Measurements from ENCODE around the gene SEC14L3. TPM values are rescaled to one million over a fixed set of nuclear protein-coding genes. Genes with fewer than 3 reads are reported as not detected.

SEC14L3 gene
- polyA plus RNA-seq, 1 of the 3 experiments (the other 2 are of a cell fraction), result not detected

DNA sequence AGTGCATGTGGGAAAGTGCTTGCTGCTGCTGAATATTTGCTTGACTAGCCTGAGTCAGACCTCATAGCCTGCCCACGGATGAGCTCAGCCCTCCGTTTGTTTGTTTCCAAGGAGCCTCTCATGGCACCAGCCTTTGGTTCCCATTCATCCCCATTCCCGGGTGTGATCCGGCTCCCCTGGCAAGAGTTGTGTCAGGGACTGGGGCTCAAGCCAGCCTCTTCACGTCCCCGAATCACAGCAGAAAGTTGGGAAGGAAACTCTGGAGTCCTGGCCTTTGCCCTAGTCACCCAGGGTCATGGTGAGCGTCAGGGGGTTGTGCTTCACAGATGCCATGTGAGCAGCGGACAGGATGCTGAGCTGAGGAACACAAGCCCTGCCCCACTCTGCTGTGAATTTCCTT, 13.8 kb downstream of the SEC14L3 start (continued):
- TF ChIP-seq YY1 (IDR thresholded peaks at IDR 0.05; ENCODE audit: low read depth) (no peak), POLR2AphosphoS5 (IDR thresholded peaks at IDR 0.05; ENCODE audit: low read depth, low read length) (no peak), TAF1 (IDR thresholded peaks at IDR 0.05; ENCODE audit: borderline replicate concordance, low read depth, low read length) (no peak), SMC3 (IDR thresholded peaks at IDR 0.05; ENCODE audit: low read depth, low read length) (no peak), MEF2A (IDR thresholded peaks at IDR 0.05; ENCODE audit: borderline replicate concordance, low read depth) (no peak), FOXM1 (IDR thresholded peaks at IDR 0.05; ENCODE audit: low read depth) (no peak)
- TF ChIP-seq, protein P1, sequence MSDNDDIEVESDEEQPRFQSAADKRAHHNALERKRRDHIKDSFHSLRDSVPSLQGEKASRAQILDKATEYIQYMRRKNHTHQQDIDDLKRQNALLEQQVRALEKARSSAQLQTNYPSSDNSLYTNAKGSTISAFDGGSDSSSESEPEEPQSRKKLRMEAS (IDR thresholded peaks at IDR 0.05; ENCODE audit: low read depth), result no peak
- TF ChIP-seq, protein P2, sequence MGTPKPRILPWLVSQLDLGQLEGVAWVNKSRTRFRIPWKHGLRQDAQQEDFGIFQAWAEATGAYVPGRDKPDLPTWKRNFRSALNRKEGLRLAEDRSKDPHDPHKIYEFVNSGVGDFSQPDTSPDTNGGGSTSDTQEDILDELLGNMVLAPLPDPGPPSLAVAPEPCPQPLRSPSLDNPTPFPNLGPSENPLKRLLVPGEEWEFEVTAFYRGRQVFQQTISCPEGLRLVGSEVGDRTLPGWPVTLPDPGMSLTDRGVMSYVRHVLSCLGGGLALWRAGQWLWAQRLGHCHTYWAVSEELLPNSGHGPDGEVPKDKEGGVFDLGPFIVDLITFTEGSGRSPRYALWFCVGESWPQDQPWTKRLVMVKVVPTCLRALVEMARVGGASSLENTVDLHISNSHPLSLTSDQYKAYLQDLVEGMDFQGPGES (IDR thresholded peaks at IDR 0.05; ENCODE audit: low read depth, low read length), result no peak

DNA sequence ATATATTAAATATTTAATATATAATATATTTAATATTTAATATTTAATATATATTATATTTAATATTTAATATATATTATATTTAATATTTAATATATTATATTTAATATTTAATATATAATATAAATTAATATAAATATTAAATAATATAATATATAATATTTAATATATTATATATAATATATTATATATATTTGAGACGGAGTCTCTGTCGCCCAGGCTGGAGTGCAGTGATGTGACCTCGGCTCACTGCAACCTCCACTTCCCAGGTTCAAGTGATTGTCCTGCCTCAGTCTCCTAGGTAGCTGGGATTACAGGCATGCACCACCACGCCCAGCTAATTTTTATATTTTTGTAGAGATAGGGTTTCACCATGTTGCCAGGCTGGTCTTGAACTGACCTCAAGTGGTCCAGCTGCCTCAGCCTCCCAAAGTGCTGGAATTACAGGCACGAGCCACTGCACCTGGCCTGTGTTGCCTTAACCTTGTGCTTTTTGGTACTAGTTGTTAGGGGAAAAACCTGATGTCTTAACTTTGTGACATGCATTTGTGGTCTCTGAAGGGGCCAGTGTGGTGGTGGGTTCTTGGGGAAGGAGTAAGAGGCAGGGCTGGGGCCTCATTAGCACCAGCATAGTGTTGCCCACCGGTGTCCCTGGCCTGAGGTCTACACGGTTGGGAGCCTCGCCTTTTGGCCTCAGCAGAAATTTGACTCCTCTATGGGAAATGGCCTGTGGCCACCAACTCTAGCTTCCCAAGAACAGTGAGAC, 16.6 kb downstream of the SEC14L3 start:
- CTCF ChIA-PET, result interaction anchor here (1.5 kb wide), 1 partner anchor 11 kb away, joined by 4 read pairs; no protein-coding TSS in a partner anchor
- 80% methylated on average over 5 of the region's 8 CpGs for WGBS (ENCODE audit: low lambda C conversion rate)

More for the DNA sequence above, 16.6 kb downstream of the SEC14L3 start:
- Histone ChIP-seq H3K36me3 (replicated peaks in 1 of 2; ENCODE audit: control insufficient read depth in 1 of 2, insufficient read depth in 2 of 2, low read length in 1 of 2) (no peaks in the 10 kb centered on the region), H3K9me3 (no peaks in the 10 kb centered on the region), H3K9me2 (no peaks in the 10 kb centered on the region), H3K79me2 (ENCODE audit: insufficient read depth) (no peaks in the 10 kb centered on the region), H3F3A (replicated peaks; ENCODE audit: insufficient read depth) (no peaks in the 10 kb centered on the region), H3K4me1 (ENCODE audit: control insufficient read depth in 1 of 2, insufficient read depth in 2 of 2, low read depth in 1 of 2, low read length in 1 of 2) (no peaks in the 10 kb centered on the region), H2AFZ (ENCODE audit: low read depth) (no peak overlapping the region), H4K20me1 (ENCODE audit: insufficient read depth) (no peaks in the 10 kb centered on the region), H3K4me3 (ENCODE audit: low read depth in 2 of 2, low read length in 1 of 2) (no peak overlapping the region), H3K27me3 (ENCODE audit: insufficient read depth) (no peaks in the 10 kb centered on the region), H3K4me2 (no peak overlapping the region), H3K27ac (ENCODE audit: low read depth in 2 of 2, low read length in 1 of 2) (no peak overlapping the region), H3K9ac (no peak overlapping the region)
- TF ChIP-seq FOSL2 (IDR thresholded peaks at IDR 0.05; ENCODE audit: borderline replicate concordance, low read depth) (no peak), MXI1 (IDR thresholded peaks at IDR 0.05; ENCODE audit: low read depth, low read length) (no peak), RCOR1 (IDR thresholded peaks at IDR 0.05; ENCODE audit: low read length) (no peak), RAD21 (IDR thresholded peaks at IDR 0.05; ENCODE audit: low read length) (no peak), RXRA (IDR thresholded peaks at IDR 0.05; ENCODE audit: borderline replicate concordance, low read depth) (no peak), RFX5 (IDR thresholded peaks at IDR 0.05; ENCODE audit: low read length) (no peak), TCF12 (IDR thresholded peaks at IDR 0.05) (no peak), NRF1 (IDR thresholded peaks at IDR 0.05; ENCODE audit: low read depth, low read length) (no peak), YY1 (IDR thresholded peaks at IDR 0.05; ENCODE audit: low read depth) (no peak), TAF1 (IDR thresholded peaks at IDR 0.05; ENCODE audit: borderline replicate concordance, low read depth, low read length) (no peak), CHD2 (IDR thresholded peaks at IDR 0.05; ENCODE audit: low read length, partially characterized antibody) (no peak), FOXJ3 (CRISPR knock-in tag; IDR thresholded peaks at IDR 0.05) (no peak), EP300 (IDR thresholded peaks at IDR 0.05; ENCODE audit: borderline replicate concordance in 1 of 2, low read depth in 1 of 2, low read length in 1 of 2) (no peak), GABPA (IDR thresholded peaks at IDR 0.05; ENCODE audit: low read depth) (no peak)
- TF ChIP-seq, protein P3, sequence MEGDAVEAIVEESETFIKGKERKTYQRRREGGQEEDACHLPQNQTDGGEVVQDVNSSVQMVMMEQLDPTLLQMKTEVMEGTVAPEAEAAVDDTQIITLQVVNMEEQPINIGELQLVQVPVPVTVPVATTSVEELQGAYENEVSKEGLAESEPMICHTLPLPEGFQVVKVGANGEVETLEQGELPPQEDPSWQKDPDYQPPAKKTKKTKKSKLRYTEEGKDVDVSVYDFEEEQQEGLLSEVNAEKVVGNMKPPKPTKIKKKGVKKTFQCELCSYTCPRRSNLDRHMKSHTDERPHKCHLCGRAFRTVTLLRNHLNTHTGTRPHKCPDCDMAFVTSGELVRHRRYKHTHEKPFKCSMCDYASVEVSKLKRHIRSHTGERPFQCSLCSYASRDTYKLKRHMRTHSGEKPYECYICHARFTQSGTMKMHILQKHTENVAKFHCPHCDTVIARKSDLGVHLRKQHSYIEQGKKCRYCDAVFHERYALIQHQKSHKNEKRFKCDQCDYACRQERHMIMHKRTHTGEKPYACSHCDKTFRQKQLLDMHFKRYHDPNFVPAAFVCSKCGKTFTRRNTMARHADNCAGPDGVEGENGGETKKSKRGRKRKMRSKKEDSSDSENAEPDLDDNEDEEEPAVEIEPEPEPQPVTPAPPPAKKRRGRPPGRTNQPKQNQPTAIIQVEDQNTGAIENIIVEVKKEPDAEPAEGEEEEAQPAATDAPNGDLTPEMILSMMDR (IDR thresholded peaks at IDR 0.05), result no peak
- TF ChIP-seq, protein P1 (IDR thresholded peaks at IDR 0.05; ENCODE audit: low read depth), result no peak
- TF ChIP-seq, protein P2 (IDR thresholded peaks at IDR 0.05; ENCODE audit: low read depth, low read length), result no peak
- no peak for DNase-seq
- POLR2A ChIA-PET, result no interaction called here

Measured in SK-N-SH (cell line).